HG02623 (cell line): Measurements from ENCODE around the gene EPG5.
"Not testable (repeated sequence)": the region's sequence is repeated elsewhere in the genome, so short reads cannot be mapped to it uniquely, and the experiment has no call there.

Experiments
- ATAC-seq: cut with Tn5 transposase; IDR thresholded peaks from one replicate; pipeline ENCODE4 v1.9.1; 2021; ENCODE audit warnings: moderate library complexity; ENCODE audit not compliant: unreplicated experiment

The EPG5 gene

GRCh38 chr18:45818765-45819164 lies 148.4 kb downstream of the EPG5 start:
- ATAC-seq: not testable (repeated sequence)

GRCh38 chr18:45817543-45817942 lies 149.6 kb downstream of the EPG5 start:
- ATAC-seq: no peak

DNA sequence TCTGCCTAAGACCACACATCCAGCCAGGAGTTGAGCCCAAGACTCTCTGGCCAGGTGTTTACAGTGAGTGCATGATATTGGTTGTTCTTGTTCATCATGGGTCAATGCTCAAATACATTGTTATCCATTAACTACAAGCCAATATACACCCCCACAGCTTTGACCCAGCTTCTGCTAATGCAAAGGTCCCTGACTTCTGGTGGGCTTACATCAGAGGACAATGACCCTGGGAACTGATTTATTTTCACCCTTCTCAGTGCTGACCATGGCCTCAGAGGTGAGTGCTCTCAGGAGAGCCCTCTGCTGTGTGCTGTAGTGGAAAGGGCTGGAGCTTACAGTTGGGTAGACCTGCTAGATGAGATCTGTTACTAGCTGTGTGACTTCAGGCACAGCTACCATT lies 152.4 kb downstream of the EPG5 start:
- not testable (repeated sequence) for ATAC-seq

DNA sequence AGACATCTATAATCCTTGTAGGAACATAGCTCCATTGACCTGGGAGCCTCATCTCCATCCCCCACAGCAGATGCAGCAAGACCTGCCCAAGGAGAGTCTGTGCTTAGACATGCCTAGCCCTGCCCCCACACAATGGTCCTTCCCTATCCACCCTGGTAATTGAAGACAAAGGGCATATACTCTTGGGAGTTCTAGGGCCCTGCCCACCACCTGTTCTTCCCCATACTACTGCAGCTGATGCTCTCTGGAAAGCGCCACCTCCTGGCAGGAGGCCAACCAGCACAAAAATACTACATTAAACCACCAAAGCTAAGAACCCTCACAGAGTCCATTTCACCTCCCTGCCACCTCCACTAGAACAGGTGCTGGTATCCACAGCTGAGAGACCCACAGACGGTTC lies 160.0 kb downstream of the EPG5 start:
- not testable (repeated sequence) for ATAC-seq

DNA sequence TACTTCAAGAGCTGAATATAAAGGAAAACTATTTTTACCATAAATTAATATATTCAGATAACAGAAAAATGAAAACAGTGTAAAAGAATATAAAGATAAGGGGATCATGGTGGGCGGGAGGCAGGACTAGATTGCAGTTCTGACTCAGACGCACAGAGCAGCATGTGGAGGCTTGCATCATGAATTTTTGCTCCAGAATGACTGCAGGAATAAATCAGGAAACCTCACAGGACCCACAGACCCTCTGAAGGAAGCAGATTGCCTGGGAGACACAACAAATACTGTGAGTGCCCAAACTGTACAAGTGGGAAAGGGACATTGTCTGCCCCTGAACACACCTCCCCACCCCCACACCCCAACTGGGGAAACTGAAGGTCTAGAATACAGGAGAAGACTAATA lies 160.9 kb downstream of the EPG5 start:
- no peak for ATAC-seq

DNA sequence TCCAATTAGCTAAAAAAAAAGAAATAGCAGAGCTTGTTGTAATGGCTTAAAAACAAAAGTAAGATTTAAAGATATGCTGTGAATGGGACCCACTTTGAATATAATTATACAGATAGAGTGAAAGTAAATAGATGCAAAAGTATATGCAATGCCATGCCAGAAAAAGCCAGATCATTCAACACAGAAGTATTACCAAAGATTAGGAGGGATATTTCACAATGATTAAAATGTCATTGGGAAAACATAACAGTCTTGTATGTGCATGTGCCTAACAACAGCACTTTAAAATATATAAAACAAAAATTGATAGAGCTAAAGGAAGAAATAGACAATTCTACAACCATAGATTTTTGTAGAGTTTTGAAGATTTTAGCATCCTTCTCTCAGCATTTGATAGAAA lies 161.6 kb downstream of the EPG5 start:
- no peak for ATAC-seq

GRCh38 chr18:45802814-45803492 lies 164.2 kb downstream of the EPG5 start:
- ATAC-seq: no peak

DNA sequence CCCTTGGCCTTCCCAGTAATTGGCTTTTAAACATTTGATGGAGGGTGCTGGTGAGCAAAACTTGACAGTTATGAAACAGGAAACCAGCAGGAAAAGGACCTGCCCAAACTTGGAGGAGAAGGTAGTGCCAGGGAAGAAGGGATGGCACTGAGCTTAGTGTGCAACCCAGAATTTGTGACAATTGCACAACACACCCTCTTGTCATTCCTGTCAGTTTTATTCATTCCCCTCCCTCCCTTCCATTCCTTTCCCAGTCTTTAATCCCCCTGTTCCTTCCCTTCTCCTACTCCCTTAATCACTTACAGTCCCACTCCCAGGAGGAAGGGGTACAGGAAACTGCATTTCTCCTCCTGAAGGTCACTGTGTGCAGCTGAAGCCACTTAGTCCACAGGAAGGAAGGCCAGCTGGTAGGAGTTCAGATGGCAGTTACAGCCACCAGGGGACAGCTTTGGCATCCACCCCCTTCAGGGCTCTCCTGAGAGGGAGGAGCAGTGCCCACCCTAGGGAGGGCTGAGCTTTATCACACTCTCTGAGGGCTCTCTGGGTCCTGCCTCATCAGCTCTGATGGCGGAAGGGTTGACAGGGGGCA lies 165.6 kb downstream of the EPG5 start:
- no peak for ATAC-seq
